NCI-H524 (cell line): ENCODE results near the gene CLDN8.

Experiments
- DNase-seq, 2 experiments: peaks; one replicate each; lab custom pipeline; 2025; lab: John Stamatoyannopoulos, UW

Gene CLDN8

DNA sequence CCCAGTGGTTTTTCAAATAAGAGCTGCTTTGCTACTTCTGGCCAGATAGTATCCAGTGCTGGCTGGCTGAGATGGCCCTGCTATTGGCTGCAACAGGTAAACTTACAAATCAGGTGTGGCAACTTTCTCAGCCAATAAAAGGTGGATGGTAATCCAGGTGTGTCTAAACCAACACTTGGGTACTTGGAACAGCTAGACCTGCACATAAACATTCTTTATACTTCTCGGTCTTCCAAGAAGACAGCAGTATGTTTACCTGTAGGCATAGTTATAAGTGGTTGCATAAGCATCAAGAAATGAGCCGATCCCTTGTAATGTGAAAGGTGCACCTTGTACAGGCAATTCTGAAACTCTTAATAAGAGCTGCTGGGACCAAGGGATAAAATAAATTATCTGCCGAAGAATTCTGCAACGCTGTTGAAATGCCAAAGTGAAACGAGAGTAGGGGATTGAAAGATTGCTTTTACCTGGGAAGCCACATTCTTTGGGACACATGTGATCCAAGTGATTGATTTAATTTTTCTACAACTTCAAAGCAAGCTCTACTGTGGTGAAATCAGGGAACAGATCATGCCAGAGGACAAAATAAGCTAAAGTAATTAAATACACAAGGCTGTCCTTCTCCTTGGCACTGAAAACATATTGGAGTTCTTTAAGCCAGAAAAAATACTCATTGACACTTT, at the start of gene CLDN8:
Gene CLDN8, minus strand, starts transcription at position 57 of the 683 bp plus-strand sequence. CDS start 172 bp downstream, outside the sequence.
- no peak for DNase-seq

DNA sequence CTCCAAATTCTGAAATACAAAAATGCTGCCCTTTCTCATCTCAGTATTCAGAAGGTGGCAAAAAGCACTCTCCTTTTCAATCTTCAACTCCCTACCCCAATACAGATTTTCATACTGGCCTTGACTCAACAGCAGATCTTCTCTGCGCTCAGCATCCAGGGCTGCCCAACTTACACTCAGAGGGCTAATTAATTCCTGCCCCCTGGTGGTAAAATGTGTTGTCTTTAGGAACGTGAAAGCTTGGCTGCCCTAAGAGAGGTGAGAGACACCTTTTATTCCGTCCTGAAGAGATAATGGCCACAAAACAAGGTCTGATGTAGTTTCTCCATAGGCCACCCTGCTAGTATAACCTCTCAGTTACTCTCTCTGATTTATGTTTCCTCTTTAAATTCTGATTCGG, 41.9 kb upstream of the CLDN8 start:
- peak; percentile 7 to 62 for DNase-seq

DNA sequence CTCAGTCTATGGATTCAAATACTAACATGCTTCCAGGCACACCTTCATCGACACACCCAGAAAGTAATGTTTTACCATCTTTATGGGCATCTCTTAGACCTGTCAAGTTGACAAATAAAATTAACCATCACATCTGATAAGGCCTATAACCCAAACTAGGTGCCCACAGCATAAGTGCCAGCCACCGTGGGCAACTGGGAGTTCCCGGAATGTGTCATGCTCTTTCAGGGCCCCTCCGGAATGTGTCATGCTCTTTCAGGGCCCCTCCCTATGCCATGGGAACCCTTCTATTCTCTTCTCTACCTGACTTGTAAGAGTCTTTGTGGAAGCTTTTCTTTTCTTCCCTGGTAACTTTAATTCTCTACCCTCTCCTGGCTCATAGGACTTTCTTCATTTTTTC, 40.2 kb upstream of the CLDN8 start:
- DNase-seq: no peak

DNA sequence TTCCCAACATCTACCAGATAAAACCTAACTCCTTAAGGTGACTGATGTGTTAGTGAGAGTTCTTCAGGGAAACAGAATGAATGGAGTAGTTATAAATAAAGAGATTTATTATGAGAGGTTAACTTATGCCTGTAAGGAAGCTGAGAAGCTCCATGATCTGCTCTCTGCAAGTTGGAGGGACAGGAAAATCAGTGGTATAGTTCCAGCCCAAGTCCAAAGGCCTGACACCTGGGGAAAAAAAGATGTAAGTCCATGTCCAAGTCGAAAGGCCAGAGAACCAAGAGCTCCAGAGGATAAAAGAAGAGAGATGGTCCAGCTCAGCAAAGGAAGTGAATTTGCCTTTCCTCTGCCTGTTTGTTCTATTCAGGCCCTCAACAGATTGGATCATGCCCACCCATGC, 39.8 kb upstream of the CLDN8 start:
- no peak for DNase-seq

DNA sequence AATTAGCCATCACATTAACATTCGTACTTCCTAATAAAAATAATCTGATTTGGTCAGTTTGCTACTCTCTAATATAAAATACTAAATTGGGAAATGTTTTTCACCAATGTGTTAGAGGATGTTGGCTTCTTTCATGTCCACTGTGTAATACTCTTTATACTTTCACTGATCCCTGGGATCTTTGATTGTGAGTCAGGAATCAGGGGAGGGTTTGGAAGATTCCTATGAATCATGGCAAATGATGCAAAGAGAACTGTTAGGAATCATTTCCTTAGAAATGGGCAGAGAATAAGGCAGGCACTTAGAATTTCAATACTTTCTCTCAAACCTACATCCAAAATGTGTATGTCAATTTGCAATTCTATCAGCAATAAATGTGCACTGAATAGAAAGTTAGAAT, 35.9 kb upstream of the CLDN8 start:
- no peak for DNase-seq

DNA sequence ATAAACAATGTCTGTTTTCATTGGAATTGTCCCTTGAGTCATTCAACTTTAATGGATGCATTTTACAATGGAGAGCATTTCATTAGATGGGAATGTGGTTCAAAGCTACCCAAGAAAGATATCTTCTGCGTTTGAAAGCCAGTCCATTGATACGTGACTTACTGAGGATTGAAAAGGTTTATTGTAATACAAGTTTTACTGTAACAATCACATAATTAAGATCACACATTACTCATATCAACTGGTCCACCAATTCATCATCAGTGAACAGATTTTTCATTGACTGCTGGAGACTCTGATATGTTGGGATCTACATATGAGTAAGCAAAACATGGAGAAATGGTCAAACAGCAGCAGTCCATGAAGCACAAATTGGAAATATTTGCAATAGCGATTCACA, 34.0 kb upstream of the CLDN8 start:
- DNase-seq: no peak

DNA sequence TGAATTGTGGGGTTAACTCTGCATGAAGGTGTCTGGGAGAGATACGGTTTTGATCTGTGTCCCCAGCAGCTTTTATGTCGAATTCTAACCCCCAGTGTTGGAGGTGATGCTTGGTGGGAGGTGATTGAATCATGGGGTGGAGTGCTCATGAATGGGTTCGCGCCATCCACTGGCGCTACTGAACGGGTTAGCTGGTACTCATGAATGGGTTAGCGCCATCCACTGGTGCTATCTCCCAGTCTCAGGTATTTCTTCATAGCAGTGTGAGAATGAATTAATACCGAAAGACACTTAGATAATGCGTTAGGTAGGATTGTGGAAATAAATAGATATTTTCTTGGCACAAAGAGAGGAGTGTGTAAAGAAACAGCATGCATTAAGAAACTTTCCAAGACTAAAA, 32.9 kb upstream of the CLDN8 start:
- no peak for DNase-seq

DNA sequence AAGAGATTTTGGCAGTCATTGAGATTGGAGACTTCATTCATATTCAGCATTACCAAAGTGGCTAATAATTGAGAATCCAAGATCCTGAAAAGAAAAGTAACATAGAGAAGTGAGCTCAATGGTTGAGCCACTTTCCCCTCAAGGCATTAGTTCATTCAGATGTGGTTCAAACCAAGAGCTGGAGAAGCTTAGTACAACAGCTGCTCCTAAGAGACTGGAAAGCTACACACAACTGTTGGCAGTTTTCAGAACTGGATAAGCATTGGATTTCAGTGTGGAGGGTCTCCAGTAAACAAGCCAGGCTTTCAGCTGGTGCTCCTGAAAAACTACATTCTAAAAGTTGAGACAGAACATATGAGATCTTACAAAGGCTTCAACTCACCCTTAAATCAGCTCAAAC, 29.2 kb upstream of the CLDN8 start:
- peak in 1 of 2 experiments; percentile 35 for DNase-seq

DNA sequence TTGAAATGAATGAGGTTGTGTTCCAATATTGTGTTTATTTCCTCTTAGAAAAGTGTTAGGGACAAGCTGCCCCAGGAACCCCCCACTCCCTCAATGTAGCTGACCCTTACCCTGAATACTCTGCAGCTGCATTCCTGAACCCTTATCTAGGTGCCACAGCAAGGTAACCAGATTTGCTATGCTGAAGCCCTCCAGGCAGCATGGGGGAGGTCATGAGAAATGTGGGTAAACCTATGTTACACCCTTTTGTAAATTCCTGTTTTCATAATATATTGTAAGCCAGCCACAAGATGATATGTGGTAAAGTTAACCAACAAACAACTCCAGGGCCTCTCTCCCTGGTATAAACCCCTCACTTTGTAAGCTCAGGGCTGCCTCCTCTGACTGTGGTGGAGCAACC, 27.8 kb upstream of the CLDN8 start:
- DNase-seq: no peak

DNA sequence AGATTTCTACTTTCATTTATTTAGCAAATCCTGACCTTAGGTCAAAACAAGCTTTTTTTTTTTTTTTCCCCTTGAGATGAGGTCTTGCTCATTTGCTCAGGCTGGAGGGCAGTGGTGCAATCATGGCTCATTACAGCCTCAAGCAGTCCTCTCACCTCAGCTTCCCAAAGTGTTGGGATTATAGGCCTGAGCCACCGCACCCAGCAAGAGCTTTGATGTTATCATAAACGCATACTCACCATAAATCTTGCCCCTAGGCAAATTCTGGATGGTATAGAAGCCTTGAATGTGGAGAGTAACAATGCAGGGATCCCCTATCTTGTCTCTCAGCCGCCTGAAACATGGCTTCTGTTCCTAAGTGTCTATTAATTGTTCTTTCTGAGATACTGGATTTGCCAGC, 24.8 kb upstream of the CLDN8 start:
- DNase-seq: no peak

DNA sequence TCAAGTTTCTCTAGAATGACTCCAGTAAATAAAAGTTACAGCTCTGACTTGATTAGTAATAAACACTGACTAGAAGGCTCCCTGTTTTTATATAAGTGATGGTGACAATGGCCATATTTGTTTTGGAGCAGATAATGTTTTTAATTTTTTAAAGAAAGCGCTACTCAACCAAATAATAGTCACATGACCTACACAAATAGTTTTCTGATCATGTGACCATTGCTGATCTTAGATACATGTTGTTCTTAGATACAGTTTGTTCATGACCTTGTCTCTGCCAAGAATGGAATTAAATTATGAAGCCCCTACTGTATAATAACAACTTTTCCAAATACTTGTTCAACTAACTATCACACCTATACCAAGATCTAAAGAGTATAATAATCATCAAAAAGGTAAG, 22.3 kb upstream of the CLDN8 start:
- no peak for DNase-seq

DNA sequence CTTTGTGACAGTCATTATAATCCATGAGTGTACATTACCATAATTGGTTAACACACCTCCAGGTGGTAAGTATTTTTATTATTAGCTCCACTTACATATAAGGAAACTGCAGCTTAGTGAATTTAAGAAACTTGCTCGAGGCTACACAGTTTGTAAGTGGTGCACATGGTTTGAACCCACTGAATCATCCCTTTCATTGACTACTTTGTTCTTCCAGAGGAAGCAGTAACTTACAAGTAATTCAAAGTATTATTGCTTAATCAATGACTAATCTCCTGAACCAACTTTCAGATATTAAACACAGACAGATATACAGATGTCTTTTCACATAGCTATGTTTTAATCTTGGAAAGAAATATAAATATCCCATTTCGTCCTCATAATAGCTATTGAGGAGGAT, 18.7 kb upstream of the CLDN8 start:
- peak in 1 of 2 experiments; percentile 6 for DNase-seq

DNA sequence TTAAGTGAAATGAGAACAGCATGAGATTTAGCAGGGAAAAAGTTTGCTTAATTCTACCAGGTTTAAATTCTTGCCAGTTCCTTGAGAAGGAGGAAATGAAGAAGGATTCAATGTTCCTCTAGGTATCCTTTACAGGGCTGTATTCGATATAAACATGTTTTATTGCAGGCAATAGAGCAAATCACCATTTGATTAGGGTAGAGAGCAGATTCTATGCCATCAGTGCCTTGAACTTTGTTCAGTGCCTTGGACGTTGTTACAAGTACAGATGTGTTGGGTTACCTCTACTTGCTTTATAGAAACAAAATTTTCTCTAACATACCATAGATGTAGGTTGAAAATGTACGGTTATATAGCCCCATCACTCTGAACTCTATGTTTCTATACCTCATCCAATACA, 18.2 kb upstream of the CLDN8 start:
- no peak for DNase-seq

DNA sequence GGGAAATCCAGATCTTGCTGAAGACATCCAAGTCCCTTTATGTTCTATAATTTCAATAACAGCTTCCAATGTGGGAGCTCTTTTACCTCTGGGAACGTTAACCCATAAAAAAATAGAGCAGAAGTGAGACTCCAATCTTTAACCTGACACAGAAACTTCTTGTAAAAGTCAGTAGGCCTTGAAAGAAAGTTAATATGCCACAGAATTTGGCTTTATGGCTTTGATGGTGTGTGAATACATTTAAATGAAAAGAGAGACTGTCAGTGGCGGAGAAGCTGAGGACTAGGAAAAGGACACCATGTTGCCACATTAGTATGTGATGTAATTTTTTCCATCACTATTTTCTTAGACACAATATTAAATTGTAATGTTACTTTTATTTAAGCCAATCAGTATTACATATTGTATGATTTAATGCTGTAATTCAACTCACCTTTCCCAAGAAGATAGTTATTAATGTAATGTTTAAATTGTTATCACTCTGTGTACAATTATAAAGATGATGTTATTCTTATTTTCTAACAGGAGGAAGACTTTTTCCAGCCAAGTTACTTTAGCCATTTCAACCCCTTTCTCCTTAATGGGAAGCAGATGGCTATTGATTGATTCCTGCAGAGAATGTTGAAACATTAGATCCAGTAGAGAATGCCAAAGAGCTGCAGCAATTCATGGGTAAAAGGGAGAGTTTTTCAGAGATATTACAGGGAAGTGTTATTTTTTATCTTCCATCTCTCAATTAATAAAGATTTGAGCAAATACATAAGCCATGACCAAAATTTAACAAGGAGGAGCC, 17.5 kb upstream of the CLDN8 start:
- peak; percentile 8 to 45 for DNase-seq

DNA sequence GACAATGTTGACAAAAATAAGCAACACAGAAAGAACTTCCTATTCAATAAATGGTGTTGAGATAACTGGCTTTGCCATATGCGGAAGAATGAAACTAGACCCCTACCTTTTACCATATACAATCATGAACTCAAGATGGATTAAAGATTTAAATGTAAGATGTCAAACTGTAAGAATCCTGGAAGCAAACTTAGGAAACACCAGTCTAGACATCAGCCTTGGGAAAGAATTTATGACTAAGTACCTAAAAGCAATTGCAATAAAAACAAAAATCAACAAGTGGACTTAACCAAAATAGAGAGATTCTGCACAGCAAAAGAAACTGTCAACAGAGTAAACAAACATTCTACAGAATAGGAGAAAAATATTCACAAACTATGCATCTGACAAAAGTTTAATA, 16.1 kb upstream of the CLDN8 start:
- DNase-seq: no peak

DNA sequence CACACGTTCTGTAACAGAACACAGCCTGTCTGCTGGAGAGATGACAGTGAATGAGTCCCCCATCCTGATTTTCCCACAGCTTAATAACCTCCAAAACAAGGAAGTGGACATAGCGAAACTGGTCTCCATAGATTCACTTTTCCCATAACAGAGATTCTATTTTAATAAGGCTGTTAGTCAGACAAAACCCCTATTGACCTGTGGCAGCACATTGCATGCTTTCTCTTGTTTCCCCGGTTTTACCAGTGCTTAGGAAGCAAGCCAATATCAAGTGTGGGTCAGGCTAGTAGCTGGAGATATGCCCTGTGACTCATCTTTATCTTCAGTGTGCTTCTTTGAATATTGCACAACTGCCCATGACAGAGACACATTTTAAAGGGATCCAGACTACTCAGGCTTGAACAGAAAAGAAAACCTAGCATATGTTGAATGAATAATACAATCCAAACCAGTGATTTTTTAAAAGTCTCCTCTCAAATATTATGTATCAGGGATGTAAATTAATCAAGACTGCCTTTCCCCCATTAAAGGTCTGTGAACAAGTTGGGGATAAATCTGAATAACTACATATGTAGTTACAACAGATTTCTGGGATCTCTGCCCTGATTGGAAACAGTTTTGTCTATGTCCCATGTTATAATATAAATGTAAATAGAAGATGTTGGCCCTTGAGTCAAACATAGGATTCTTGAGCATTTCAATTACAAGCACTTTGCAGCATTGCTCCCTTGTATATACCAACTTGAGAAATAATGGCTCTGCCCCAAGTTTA, 11.9 kb upstream of the CLDN8 start:
- no peak for DNase-seq

DNA sequence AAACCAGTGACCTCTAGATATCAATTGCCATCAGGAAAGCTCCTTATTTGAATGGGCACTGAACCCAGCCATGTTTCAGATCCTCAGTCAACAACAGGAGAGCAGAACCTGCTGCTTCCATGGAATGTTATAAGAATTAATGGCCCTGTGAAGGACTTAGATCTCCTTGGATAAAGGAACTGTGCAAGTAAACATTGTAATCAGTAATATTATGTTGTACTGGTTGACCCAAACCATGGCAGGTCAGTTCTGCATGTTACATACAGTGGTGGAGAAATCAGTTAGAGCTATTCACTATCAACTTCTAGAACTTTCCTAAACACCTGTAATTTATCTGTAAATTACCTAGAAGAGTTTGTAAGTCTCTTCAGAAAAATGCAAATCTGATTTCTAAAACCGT, 11.2 kb upstream of the CLDN8 start:
- DNase-seq: no peak

DNA sequence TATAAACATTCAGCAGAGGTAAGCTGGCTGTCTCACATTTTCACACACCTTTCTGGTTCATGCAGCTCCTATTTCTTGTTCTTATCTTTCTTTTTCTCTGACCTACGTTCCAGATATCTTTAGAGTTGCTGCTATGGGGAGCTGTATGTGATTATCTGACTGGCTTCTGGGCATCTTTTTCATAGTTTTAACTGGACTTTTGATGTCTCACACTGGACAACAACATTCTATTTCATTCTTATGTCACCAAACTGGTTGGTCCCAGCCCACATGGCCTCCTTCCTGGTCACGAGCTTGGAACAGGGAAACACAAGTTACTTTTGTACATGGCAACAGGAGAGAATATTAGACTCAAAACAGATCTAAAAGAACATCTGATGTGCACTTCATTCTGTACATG, 7.7 kb upstream of the CLDN8 start:
- no peak for DNase-seq

DNA sequence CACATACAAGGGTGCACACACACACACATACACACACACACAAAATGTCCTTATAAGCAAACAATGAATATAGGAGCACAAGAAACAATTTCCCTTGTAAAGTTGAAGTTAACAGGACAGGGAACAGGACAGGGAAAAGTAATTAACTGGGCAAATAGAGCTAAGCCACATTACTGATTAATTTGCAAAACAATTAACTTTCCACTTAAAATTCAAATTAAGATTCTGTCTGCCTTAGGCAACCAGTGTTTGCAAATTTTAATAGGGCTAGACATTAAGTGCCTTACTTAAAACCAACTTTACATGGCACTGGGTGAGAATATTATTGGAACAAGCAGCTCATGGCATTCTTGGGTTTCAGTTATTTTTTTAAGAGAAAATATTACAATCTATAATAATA, 6.8 kb upstream of the CLDN8 start:
- no peak for DNase-seq

DNA sequence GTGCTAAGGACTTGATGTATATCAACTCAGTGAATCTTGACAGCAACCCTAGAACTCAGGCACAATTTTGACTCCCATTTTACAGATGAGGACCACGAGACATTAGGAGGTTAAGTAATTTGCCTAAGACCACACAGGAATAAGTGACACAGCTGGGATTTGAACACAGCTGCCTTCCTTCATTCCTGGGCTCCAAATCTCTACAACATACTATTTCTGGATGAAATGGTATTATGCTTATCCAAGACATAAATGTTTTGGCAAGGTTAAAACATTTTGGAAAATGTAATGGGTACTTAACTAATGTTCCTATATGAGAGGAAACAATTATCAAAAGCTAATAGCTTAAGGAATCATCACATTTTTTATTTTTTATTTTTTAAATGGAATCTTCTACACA, 4.8 kb downstream of the CLDN8 start:
- DNase-seq: no peak

DNA sequence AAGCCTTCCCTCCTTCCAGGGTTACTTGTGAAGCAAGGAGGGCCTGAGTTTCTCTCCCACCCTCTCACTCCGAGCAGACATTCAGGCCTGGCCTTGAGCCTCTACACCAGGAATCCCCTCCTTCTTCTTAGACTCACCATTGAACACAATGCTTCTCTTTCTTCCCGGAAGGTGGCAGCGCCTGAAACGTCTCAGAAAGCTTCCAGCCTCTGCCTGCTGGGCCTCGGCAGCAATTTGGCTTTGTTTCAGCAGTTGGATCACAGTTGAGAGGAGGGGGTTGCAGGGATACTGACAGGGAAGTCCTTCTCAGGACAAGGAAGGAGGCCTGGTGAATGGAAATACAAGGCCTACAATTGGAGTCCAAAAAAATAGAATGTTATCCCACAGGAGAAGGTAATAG, 6.3 kb downstream of the CLDN8 start:
- DNase-seq: no peak

DNA sequence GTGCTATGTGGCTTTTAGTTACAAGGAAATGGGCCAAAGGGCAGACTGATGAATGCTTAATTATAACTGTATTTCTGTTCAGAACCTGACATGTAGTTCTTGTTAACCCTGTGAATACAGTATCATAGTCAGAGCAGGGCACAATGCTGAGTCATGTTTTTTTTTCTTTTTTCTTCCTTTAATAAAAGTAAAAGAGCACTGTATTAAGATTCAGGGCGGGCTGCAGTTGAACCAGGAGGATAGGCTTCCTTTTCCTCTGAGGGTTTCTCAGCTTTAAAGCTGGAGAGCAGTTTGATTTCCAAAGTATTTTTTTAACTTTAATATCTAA, 8.7 kb downstream of the CLDN8 start:
- DNase-seq: no peak
